PC-9 (cell line): ENCODE measurements around the gene MTLN. TPM values are rescaled to one million over a fixed set of nuclear protein-coding genes. Genes with fewer than 3 reads are reported as not detected.
"Not testable (repeated sequence)": the region's sequence is repeated elsewhere in the genome, so short reads cannot be mapped to it uniquely, and the experiment has no call there.

Experiments used
- BruUV-seq: library from RNA; stranded (reverse); fragments of 400-500 nt; replicated peaks from 2 replicates; lab custom pipeline; 2021; lab: Mats Ljungman, UMichigan
- CTCF ChIA-PET: fragments of 300-600 bp; sonication (Branson Sonifier 250); formaldehyde crosslinking; loops from one replicate; lab custom pipeline; 2022; ENCODE audit warnings: antibody characterized with exemption; lab: Charles Lee
- POLR2A ChIA-PET: fragments of 300-600 bp; sonication (Branson Sonifier 250); formaldehyde crosslinking; loops from one replicate; lab custom pipeline; 2022; ENCODE audit warnings: antibody characterized with exemption; ENCODE audit not compliant: unreplicated experiment; lab: Charles Lee
- DNase-seq, 2 experiments: peaks; one replicate each; pipeline versions ENCODE4 v3.0.0 to v3.0.0-alpha.2; 2015 to 2022; ENCODE audit warnings: mixed read lengths in 1 of 2
- H2AFZ ChIP-seq: fragments of 200-600 bp; sonication (generic); 2 replicates; pipeline ENCODE4 v1.8.1; 2017; ENCODE audit warnings: antibody characterized with exemption
- H3F3A ChIP-seq: fragments of 200-600 bp; sonication (generic); 2 replicates; pipeline ENCODE4 v1.8.1; 2017; ENCODE audit warnings: antibody characterized with exemption, mild to moderate bottlenecking, low read depth; ENCODE audit not compliant: insufficient read depth
- H3K27ac ChIP-seq: fragments of 200-600 bp; sonication (generic); 2 replicates; pipeline ENCODE4 v1.6.1; 2016; ENCODE audit warnings: mixed run types
- H3K27me3 ChIP-seq: fragments of 200-600 bp; sonication (generic); 2 replicates; pipeline ENCODE4 v1.6.1; 2016; ENCODE audit warnings: low read depth, mixed run types; ENCODE audit not compliant: insufficient read depth
- H3K36me3 ChIP-seq: fragments of 200-600 bp; sonication (generic); 2 replicates; pipeline ENCODE4 v1.6.1; 2016; ENCODE audit warnings: low read depth, mixed run types
- H3K4me1 ChIP-seq: fragments of 200-600 bp; sonication (generic); replicated peaks from 2 replicates; pipeline ENCODE4 v1.6.1; 2016; ENCODE audit warnings: mixed run types; ENCODE audit not compliant: insufficient read depth
- H3K4me2 ChIP-seq: fragments of 200-600 bp; sonication (generic); 2 replicates; pipeline ENCODE4 v1.6.1; 2017; ENCODE audit warnings: mixed run types
- H3K4me3 ChIP-seq: fragments of 200-600 bp; sonication (generic); 2 replicates; pipeline ENCODE4 v1.6.1; 2016; ENCODE audit warnings: mixed run types
- H3K79me2 ChIP-seq: fragments of 200-600 bp; sonication (generic); 2 replicates; pipeline ENCODE4 v1.6.1; 2017; ENCODE audit warnings: low read depth, mixed run types
- H3K9me2 ChIP-seq: fragments of 200-600 bp; sonication (generic); 2 replicates; pipeline ENCODE4 v1.8.1; 2017; ENCODE audit warnings: mild to moderate bottlenecking; ENCODE audit not compliant: insufficient read depth
- H3K9me3 ChIP-seq: fragments of 200-600 bp; sonication (generic); 2 replicates; pipeline ENCODE4 v1.8.1; 2016; ENCODE audit warnings: low read depth; ENCODE audit not compliant: insufficient read depth
- H4K20me1 ChIP-seq: fragments of 200-600 bp; sonication (generic); 2 replicates; pipeline ENCODE4 v1.8.1; 2017; ENCODE audit not compliant: insufficient read depth
- CTCF ChIP-seq: fragments of 200-600 bp; sonication (generic); conservative IDR thresholded peaks from 2 replicates; pipeline ENCODE4 v1.6.1; 2017; ENCODE audit warnings: mixed run types, antibody characterized with exemption, mild to moderate bottlenecking, moderate library complexity
- EZH2 ChIP-seq: fragments of 200-600 bp; sonication (generic); IDR thresholded peaks from 2 replicates; pipeline ENCODE4 v1.8.0; 2017; ENCODE audit warnings: antibody characterized with exemption, low read depth
- intact Hi-C: fragments of 100-400 bp; cut with micrococcal nuclease; formaldehyde crosslinking; loops from one replicate; pipeline ENCODE4 v1.10.0; 2022; ENCODE audit not compliant: unreplicated experiment
- total RNA-seq: library from RNA; stranded (reverse); gene quantifications from 2 replicates; pipeline ENCODE4 v1.2.3, GENCODE V29; 2021

MTLN gene
- total RNA-seq, 1 experiment from 2014 or later = 36.4 TPM

- H3K27me3 ChIP-seq, H4K20me1 ChIP-seq, H3K4me2 ChIP-seq, H3K9me2 ChIP-seq, intact Hi-C loops, BruUV-seq, H3K4me3 ChIP-seq, H3F3A ChIP-seq, H3K36me3 ChIP-seq, CTCF ChIA-PET, H3K9me3 ChIP-seq, POLR2A ChIA-PET, H2AFZ ChIP-seq, H3K27ac ChIP-seq, H3K79me2 ChIP-seq, H3K4me1 ChIP-seq: not testable (repeated sequence)
- DNase-seq = peak in 1 of 2 experiments; percentile 23
Measured at GRCh38 chr2:110234514-110234913, 22.2 kb upstream of the MTLN start.

GRCh38 chr2:110229886-110230285 lies 17.5 kb upstream of the MTLN start:
- H3K4me2 ChIP-seq, H3K79me2 ChIP-seq, H3K9me3 ChIP-seq, DNase-seq, H4K20me1 ChIP-seq, H3K4me3 ChIP-seq, POLR2A ChIA-PET, H3K27me3 ChIP-seq, H3K4me1 ChIP-seq, H3K27ac ChIP-seq, H3K9me2 ChIP-seq, H3F3A ChIP-seq, H3K36me3 ChIP-seq, intact Hi-C loops, H2AFZ ChIP-seq, BruUV-seq, CTCF ChIA-PET: not testable (repeated sequence)

- CTCF ChIA-PET, H2AFZ ChIP-seq, H3K4me3 ChIP-seq, H3K9me2 ChIP-seq, H3F3A ChIP-seq, H3K79me2 ChIP-seq, H4K20me1 ChIP-seq, POLR2A ChIA-PET, H3K4me2 ChIP-seq, H3K4me1 ChIP-seq, DNase-seq, H3K27me3 ChIP-seq, H3K9me3 ChIP-seq, H3K36me3 ChIP-seq, intact Hi-C loops, BruUV-seq, H3K27ac ChIP-seq: not testable (repeated sequence)
Measured at GRCh38 chr2:110222626-110223025, 10.3 kb upstream of the MTLN start.

GRCh38 chr2:110221938-110222337 lies 9.6 kb upstream of the MTLN start:
- peaks cover 9% of the 10 kb centered on the region; the same call in 1 of the 2 replicates for H3K27me3 ChIP-seq
- H3K4me1 ChIP-seq = no peaks in the 10 kb centered on the region
- no peak overlapping the region for H3K27ac ChIP-seq
- no peaks in the 10 kb centered on the region for H3K9me3 ChIP-seq
- no peak overlapping the region for H3K4me2 ChIP-seq
- H3K9me2 ChIP-seq = no peaks in the 10 kb centered on the region
- BruUV-seq = no TSS peak
- H3K36me3 ChIP-seq = no peaks in the 10 kb centered on the region
- H4K20me1 ChIP-seq = no peaks in the 10 kb centered on the region
- H3K79me2 ChIP-seq = no peaks in the 10 kb centered on the region
- ChIA-PET POLR2A (no interaction called here), CTCF (no interaction called here)
- intact Hi-C loops = no loop called here
- TF ChIP-seq CTCF = no peak
- no peak for TF ChIP-seq EZH2
- H2AFZ ChIP-seq = no peak overlapping the region
- H3F3A ChIP-seq = no peaks in the 10 kb centered on the region
- no peak overlapping the region for H3K4me3 ChIP-seq
- DNase-seq = no peak

- H3K4me1 ChIP-seq = no peaks in the 10 kb centered on the region
- no peak for TF ChIP-seq CTCF
- TF ChIP-seq EZH2 = no peak
- no peaks in the 10 kb centered on the region for H3K36me3 ChIP-seq
- no peaks in the 10 kb centered on the region for H3K9me2 ChIP-seq
- H3K9me3 ChIP-seq = no peaks in the 10 kb centered on the region
- no peaks in the 10 kb centered on the region for H3K79me2 ChIP-seq
- H3K4me2 ChIP-seq = no peak overlapping the region
- no peak for DNase-seq
- no peak overlapping the region for H3K4me3 ChIP-seq
- H3F3A ChIP-seq = no peaks in the 10 kb centered on the region
- H3K27me3 ChIP-seq = peaks cover 25% of the 10 kb centered on the region; the same call in 1 of the 2 replicates
- CTCF ChIA-PET = no interaction called here
- BruUV-seq = no TSS peak
- intact Hi-C loops = no loop called here
- H2AFZ ChIP-seq = no peak overlapping the region
- no peak overlapping the region for H3K27ac ChIP-seq
- POLR2A ChIA-PET = no interaction called here
- H4K20me1 ChIP-seq = no peaks in the 10 kb centered on the region
Measured at GRCh38 chr2:110220190-110220564, 7.8 kb upstream of the MTLN start.
